Testis (tissue), 3 donors: ENCODE results near the gene ILF2. TPM values are rescaled to one million over a fixed set of nuclear protein-coding genes. Genes with fewer than 3 reads are reported as not detected.
"Not testable (repeated sequence)": the region's sequence is repeated elsewhere in the genome, so short reads cannot be mapped to it uniquely, and the experiment has no call there.

Experiments
- DNase-seq: peaks from one replicate; pipeline ENCODE4 v3.0.0-alpha.2; 2019
- H3K27ac ChIP-seq, 2 donors: fragments of 200-600 bp; sonication (generic); one replicate each; pipeline ENCODE4 v1.5.1; 2019
- H3K27me3 ChIP-seq: fragments of 200-600 bp; sonication (generic); one replicate; pipeline ENCODE4 v1.5.1; 2019
- H3K36me3 ChIP-seq: fragments of 200-600 bp; sonication (generic); one replicate; pipeline ENCODE4 v1.5.1; 2017; ENCODE audit warnings: low read depth; ENCODE audit errors: missing control alignments
- H3K4me1 ChIP-seq: fragments of 200-600 bp; sonication (generic); one replicate; pipeline ENCODE4 v1.5.1; 2019
- H3K4me3 ChIP-seq, 2 donors: fragments of 200-600 bp; sonication (generic); one replicate each; pipeline ENCODE4 v1.5.1; 2017 to 2019
- H3K9me3 ChIP-seq: fragments of 200-600 bp; sonication (generic); one replicate; pipeline ENCODE4 v1.5.1; 2017
- CTCF ChIP-seq, 3 experiments: fragments of 450-650 bp in 2 of 3; fragments of 200-600 bp in 1 of 3; sonication (generic) in 1 of 3; IDR thresholded peaks; one replicate each; pipeline ENCODE4 v1.5.1; 2016 to 2019; ENCODE audit warnings: antibody characterized with exemption in 3 of 3, mild to moderate bottlenecking in 2 of 3, moderate library complexity in 1 of 3
- POLR2A ChIP-seq: fragments of 450-650 bp; IDR thresholded peaks from one replicate; pipeline ENCODE4 v1.6.1; 2017; ENCODE audit warnings: antibody characterized with exemption, mild to moderate bottlenecking, moderate library complexity
- WGBS, 2 donors: methylation state at CpG; one replicate each; pipeline ENCODE4 v1.1.5; 2018; 5-methylcytosine and 5-hydroxymethylcytosine counted together
- intact Hi-C: fragments of 100-400 bp; cut with DNase I; formaldehyde crosslinking; loops from one replicate; pipeline ENCODE4 v1.15.1; 2023; ENCODE audit warnings: low total_unique reads
- polyA plus RNA-seq: library from polyadenylated mRNA; stranded (reverse); fragments of 350-450 nt; fragmentation: Illumina TruSeq; extraction: RNeasy Lipid Tissue Mini Kit (QIAGEN cat#74804); gene quantifications from one replicate; pipeline ENCODE4 v1.2.3, GENCODE V29; 2014; ENCODE audit warnings: low read depth, low replicate concordance; ENCODE audit not compliant: insufficient read depth
- total RNA-seq, 2 donors: library from RNA; depleted of rRNA; stranded (reverse); fragments of >200 nt; gene quantifications; one replicate each; pipeline ENCODE4 v1.2.3, GENCODE V29; 2016

The ILF2 gene
- total and polyA plus RNA-seq, 3 donors from 2014 or later, result 150 to 295 (median 153) TPM

GRCh38 chr1:153669606-153670005 is 1.2 kb downstream of the ILF2 start:
- intact Hi-C loops, result no loop called here
- Histone ChIP-seq H3K36me3 (no peaks in the 10 kb centered on the region), H3K27me3 (no peaks in the 10 kb centered on the region), H3K27ac (peak overlapping the region in 1 of 2 donors; percentile 80), H3K4me3 (peak overlapping the region in 1 of 2 donors; percentile 96), H3K9me3 (no peaks in the 10 kb centered on the region), H3K4me1 (peaks cover 9% of the 10 kb centered on the region)
- DNase-seq, result no peak
- TF ChIP-seq CTCF (IDR thresholded peaks at IDR 0.05), result no peak
- TF ChIP-seq POLR2A, result no peak
- 79 to 86% methylated on average over 6 of the region's 6 CpGs for WGBS, 2 donors

GRCh38 chr1:153668672-153669071 is 2.1 kb downstream of the ILF2 start:
- intact Hi-C loops, DNase-seq, H3K9me3 ChIP-seq, H3K4me1 ChIP-seq, H3K36me3 ChIP-seq, H3K4me3 ChIP-seq, H3K27ac ChIP-seq, H3K27me3 ChIP-seq: not testable (repeated sequence)
- 91 to 96% methylated on average over 8 of the region's 8 CpGs for WGBS, 2 donors

GRCh38 chr1:153667439-153667838 is 3.4 kb downstream of the ILF2 start:
- Histone ChIP-seq H3K36me3 (no peaks in the 10 kb centered on the region), H3K27ac (no peak overlapping the region), H3K27me3 (no peaks in the 10 kb centered on the region), H3K9me3 (no peaks in the 10 kb centered on the region), H3K4me3 (no peak overlapping the region), H3K4me1 (peaks cover 9% of the 10 kb centered on the region)
- no peak for TF ChIP-seq POLR2A
- no peak for TF ChIP-seq CTCF (IDR thresholded peaks at IDR 0.05)
- WGBS, 2 donors, result 81 to 82% methylated on average over 4 of the region's 4 CpGs
- DNase-seq, result no peak
- intact Hi-C loops, result no loop called here

DNA sequence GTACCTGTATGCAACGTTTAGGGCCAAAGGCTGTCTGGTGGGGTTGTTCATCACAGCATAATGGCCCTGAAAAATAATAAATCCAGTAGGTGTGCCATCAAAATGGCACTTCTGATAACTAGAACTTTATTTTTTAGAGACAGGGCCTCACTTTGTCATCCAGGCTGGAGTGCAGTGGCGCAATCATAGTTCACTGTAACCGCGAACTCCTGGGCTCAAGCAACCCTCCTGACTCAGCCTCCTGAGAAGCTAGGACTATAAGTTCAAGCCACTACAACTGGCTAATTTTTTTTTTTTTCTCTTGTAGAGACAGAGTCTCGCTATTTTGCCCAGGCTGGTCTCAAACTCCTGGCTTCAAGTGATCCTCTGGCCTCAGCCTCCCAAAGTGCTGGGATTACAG is 7.6 kb downstream of the ILF2 start:
- 78 to 88% methylated on average over 5 of the region's 5 CpGs for WGBS, 2 donors
- no peak for DNase-seq
- no peaks in the 10 kb centered on the region for H3K36me3 ChIP-seq
- H3K27ac ChIP-seq, result no peak overlapping the region
- no peak overlapping the region for H3K4me3 ChIP-seq
- intact Hi-C loops, result no loop called here
- no peak for TF ChIP-seq CTCF (IDR thresholded peaks at IDR 0.05)
- TF ChIP-seq POLR2A, result no peak
- H3K27me3 ChIP-seq, result no peaks in the 10 kb centered on the region
- H3K9me3 ChIP-seq, result no peaks in the 10 kb centered on the region
- H3K4me1 ChIP-seq, result peaks cover 5% of the 10 kb centered on the region

DNA sequence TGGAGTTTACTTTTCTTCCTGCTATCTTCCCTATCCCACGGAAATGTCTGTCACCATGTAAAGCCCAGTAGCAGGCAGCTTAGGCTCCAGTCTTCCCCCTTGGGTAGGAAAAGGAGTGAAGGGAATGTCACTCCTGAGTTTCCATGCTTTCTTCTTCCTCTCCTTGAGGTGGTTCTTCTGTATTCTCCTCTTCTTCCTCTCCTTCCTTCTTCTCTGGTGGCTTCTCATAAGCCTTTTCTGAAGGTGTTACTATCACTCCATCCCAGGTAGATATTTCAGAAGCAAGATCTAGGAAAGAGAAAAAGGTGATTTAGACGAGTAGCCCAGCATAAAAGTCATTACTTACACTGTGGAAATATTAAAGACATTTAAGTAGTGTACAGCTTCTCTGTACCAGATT is 8.5 kb downstream of the ILF2 start:
- H3K4me1 ChIP-seq, result peaks cover 5% of the 10 kb centered on the region
- TF ChIP-seq CTCF (IDR thresholded peaks at IDR 0.05), result no peak
- TF ChIP-seq POLR2A, result no peak
- H3K4me3 ChIP-seq, result no peak overlapping the region
- WGBS, 2 donors, result 48 to 55% methylated on average over 2 of the region's 2 CpGs
- intact Hi-C loops, result no loop called here
- no peaks in the 10 kb centered on the region for H3K36me3 ChIP-seq
- no peaks in the 10 kb centered on the region for H3K27me3 ChIP-seq
- no peak for DNase-seq
- no peak overlapping the region for H3K27ac ChIP-seq
- H3K9me3 ChIP-seq, result no peaks in the 10 kb centered on the region
